ENCODE measurements around the gene BTBD1.

DNA sequence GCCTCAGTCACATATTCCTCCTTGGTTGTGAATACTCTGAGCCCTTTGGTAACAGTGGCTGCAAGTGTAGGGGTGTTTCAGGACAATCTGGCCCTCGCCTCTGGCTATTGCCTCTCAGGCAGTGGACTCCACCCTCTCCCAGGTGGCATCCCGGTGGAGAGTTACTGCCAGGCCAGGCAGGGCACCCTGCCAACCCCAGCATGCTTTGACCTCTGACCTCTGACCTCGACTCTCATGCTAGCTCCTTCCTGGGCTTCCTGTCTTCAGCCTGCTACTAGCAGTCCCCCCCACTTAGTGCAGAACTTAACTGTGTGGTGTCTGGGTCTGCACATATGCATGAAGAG, 45.9 kb upstream of the BTBD1 start:
- TF ChIP-seq, protein P1, sequence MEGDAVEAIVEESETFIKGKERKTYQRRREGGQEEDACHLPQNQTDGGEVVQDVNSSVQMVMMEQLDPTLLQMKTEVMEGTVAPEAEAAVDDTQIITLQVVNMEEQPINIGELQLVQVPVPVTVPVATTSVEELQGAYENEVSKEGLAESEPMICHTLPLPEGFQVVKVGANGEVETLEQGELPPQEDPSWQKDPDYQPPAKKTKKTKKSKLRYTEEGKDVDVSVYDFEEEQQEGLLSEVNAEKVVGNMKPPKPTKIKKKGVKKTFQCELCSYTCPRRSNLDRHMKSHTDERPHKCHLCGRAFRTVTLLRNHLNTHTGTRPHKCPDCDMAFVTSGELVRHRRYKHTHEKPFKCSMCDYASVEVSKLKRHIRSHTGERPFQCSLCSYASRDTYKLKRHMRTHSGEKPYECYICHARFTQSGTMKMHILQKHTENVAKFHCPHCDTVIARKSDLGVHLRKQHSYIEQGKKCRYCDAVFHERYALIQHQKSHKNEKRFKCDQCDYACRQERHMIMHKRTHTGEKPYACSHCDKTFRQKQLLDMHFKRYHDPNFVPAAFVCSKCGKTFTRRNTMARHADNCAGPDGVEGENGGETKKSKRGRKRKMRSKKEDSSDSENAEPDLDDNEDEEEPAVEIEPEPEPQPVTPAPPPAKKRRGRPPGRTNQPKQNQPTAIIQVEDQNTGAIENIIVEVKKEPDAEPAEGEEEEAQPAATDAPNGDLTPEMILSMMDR (IDR thresholded peaks at IDR 0.05 in 4 of 5, conservative IDR thresholded peaks at IDR 0.05 in 1 of 5), result no peak
- no peak for TF ChIP-seq POLR2A (IDR thresholded peaks at IDR 0.05)
